GM23248 (cell line): ENCODE data around the gene ZNF652.

Experiments used
- EZH2 ChIP-seq: fragments of 200-600 bp; sonication (generic); IDR thresholded peaks from 2 replicates; pipeline ENCODE4 v1.6.1; 2018; ENCODE audit warnings: antibody characterized with exemption, mild to moderate bottlenecking; ENCODE audit not compliant: insufficient read depth, poor library complexity, severe bottlenecking
- EZH2phosphoT487 ChIP-seq: fragments of 200-600 bp; sonication (generic); IDR thresholded peaks from 2 replicates; pipeline ENCODE4 v1.6.1; 2018; ENCODE audit warnings: antibody characterized with exemption, moderate library complexity, mild to moderate bottlenecking, low read depth; ENCODE audit not compliant: insufficient read depth

GRCh38 chr17:49260011-49260816, 101.8 kb downstream of the ZNF652 start:
- TF ChIP-seq EZH2 = no peak
- no peak for TF ChIP-seq EZH2phosphoT487
